Measurements from ENCODE around the gene MTSS2.

The MTSS2 gene

GRCh38 chr16:70714581-70715054 lies 28.8 kb upstream of the MTSS2 start:
- DNase-seq = no peak

GRCh38 chr16:70713824-70714223 lies 28.0 kb upstream of the MTSS2 start:
- DNase-seq = no peak

- no peak for DNase-seq
Observed at GRCh38 chr16:70713342-70713741, 27.5 kb upstream of the MTSS2 start.

- no peak for DNase-seq
Observed at GRCh38 chr16:70712942-70713341, 27.1 kb upstream of the MTSS2 start.

- DNase-seq = no peak
Observed at GRCh38 chr16:70712359-70712758, 26.5 kb upstream of the MTSS2 start.

GRCh38 chr16:70711211-70712031 lies 25.6 kb upstream of the MTSS2 start:
- no peak for DNase-seq

GRCh38 chr16:70710422-70711210 lies 24.8 kb upstream of the MTSS2 start:
- DNase-seq = no peak

- DNase-seq = no peak
Observed at GRCh38 chr16:70709942-70710341, 24.1 kb upstream of the MTSS2 start.

GRCh38 chr16:70709457-70709856 lies 23.6 kb upstream of the MTSS2 start:
- no peak for DNase-seq

- DNase-seq = no peak
Observed at GRCh38 chr16:70708366-70709246, 22.8 kb upstream of the MTSS2 start.

GRCh38 chr16:70706948-70707465 lies 21.2 kb upstream of the MTSS2 start:
- DNase-seq = no peak

GRCh38 chr16:70705056-70705455 lies 19.2 kb upstream of the MTSS2 start:
- no peak for DNase-seq

GRCh38 chr16:70704586-70704985 lies 18.7 kb upstream of the MTSS2 start:
- DNase-seq = no peak

- no peak for DNase-seq
Observed at GRCh38 chr16:70703835-70704381, 18.1 kb upstream of the MTSS2 start.

- DNase-seq = no peak
Observed at GRCh38 chr16:70703041-70703834, 17.4 kb upstream of the MTSS2 start.

- no peak for DNase-seq
Observed at GRCh38 chr16:70702624-70703023, 16.8 kb upstream of the MTSS2 start.

- no peak for DNase-seq
Observed at GRCh38 chr16:70701998-70702397, 16.1 kb upstream of the MTSS2 start.

GRCh38 chr16:70701596-70701995 lies 15.7 kb upstream of the MTSS2 start:
- DNase-seq = no peak

- DNase-seq = no peak
Observed at GRCh38 chr16:70701036-70701435, 15.2 kb upstream of the MTSS2 start.

- DNase-seq = no peak
Observed at GRCh38 chr16:70700101-70701020, 14.5 kb upstream of the MTSS2 start.

Measured in effector CD8-positive, alpha-beta T cell (primary cell).